GM10847 (cell line): ENCODE measurements around the gene CBX1.

Experiments
- POLR2A ChIP-seq: IDR thresholded peaks from 2 replicates; pipeline ENCODE4 v1.6.1; 2011; ENCODE audit not compliant: insufficient read length; ENCODE audit errors: extremely low read depth

CBX1 gene

GRCh38 chr17:48101012-48101720 is at the start of gene CBX1:
CBX1 (minus strand) TSS chr17:48101478; CDS start chr17:48077004, 24,474 bp downstream.
- TF ChIP-seq POLR2A, result peak; percentile 39

- no peak for TF ChIP-seq POLR2A
These were observed 49.3 kb upstream of the CBX1 start for GRCh38 chr17:48150597-48151001.

DNA sequence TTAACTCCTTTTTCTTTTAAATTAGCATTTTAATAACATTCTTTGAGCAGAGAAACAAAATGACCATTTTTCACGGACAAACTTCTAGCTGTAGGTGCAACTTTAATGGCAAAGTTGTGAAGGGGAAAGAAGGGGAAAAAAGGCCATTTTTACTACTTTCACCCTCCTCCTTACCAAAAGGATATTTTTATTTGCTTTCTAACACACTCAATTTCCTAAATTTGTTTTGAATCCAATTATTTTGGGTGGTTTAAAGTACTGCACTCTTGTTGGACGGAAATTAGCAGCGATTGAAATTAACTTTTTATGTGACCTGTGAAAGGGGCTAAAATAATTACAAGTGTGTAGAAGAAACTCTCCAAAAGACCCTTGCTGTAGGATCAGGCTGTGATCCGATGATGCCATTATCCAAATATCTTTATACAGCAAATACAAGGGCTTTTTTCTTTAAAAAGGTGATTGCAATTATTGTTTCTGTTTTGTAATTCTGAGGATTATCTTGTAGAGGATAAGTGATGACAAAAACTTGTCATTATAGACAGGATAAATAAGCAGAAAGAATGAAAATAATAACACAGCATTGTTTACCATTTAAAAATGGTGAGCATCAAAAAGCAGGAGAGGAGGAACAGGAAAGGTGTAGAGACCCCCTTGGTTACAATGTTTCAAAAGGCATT is 48.6 kb upstream of the CBX1 start:
- TF ChIP-seq POLR2A, result no peak

GRCh38 chr17:48148854-48149786 is 47.8 kb upstream of the CBX1 start:
- TF ChIP-seq POLR2A, result no peak

DNA sequence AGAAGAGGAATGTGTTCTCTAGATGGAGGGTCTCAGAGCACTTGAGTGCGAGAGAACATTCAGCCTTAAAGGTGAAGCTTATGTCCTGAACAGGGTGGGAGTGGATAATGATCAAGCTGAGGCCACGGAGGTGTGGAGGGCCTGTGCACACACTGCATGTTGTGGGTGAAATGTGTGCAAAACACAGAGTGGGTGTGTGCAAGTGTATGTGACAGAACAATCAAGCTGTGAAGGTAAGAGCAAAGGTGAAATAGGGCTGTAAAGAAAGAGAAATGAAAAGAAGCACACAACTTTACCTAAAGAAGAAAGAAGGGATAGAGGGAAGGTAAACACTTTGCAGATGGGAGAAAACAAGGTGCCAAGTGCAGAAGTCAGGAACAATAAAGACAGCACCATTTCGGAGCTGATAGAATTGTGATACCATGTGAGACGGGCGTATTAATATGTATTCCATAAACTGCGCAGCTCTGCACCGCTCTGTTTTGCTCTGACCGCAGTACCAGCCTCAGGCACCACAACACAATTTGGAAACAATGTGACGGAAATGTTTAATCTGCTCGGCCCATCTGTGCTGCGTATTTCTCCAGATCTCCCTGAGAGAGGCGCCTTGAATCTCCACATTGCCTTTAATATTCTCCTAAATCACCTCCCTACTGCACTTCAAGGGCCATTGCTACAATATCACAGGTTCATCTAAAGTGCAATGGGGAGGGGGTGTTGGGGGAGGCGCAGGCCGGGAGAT is 46.9 kb upstream of the CBX1 start:
- TF ChIP-seq POLR2A, result no peak

- no peak for TF ChIP-seq POLR2A
These were observed 43.9 kb upstream of the CBX1 start for GRCh38 chr17:48144976-48145798.

DNA sequence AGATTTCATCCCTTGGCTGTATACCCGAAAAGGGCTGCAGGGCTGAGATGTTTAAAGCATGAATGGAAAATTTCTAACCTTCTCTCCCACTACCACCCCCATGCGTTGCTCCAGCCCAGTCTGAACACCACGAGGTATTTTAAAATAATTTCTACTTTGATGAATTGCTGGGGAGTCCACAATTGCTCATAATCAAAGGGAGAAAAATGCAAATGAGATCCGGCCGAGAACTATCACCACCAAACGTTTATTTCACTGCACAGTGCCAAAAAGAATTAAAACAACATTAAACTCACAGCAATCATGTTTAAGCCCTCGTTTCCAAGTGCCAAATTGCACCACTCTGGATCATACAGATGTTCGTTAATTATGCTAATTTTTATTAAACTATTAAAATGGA is 43.0 kb upstream of the CBX1 start:
- TF ChIP-seq POLR2A, result no peak

GRCh38 chr17:48143629-48144028 is 42.4 kb upstream of the CBX1 start:
- TF ChIP-seq POLR2A, result no peak

DNA sequence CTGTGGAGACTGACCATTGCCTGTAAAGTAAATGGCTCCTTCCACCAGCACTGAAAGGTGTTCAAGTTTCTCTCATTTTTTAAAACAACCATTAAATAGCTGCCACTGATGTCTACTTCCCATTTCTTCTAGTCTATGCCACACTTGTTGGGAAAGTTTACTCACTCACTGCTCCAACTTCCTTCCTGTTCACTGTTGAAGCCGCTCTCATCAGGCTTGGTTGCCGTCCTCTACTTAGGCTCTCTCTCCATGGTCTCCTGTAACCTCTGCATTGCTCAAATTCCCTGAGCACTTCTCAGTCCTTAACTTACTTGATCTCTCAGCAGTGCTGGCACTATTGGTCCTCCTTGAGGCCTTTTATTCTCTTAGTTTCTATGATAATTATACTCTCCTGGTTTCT is 38.7 kb upstream of the CBX1 start:
- TF ChIP-seq POLR2A, result no peak

DNA sequence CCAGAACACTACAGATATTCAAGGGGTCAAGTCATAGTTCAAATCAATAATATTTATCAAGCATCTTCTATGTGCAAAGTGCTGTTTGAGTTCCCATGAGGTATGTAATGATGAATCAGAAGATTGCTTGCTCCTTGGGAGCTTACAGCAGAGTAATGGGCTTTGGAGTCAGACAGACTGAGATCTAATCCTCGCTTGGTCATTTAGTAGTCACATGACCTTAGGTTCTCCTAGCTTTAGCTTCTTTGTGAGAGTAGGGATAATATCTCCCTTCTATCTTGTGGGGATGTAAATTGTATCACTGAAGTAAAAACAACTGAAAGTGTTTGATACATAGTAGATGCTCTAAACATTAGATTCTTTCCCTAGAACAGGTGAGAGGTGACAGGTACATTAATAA is 36.4 kb upstream of the CBX1 start:
- no peak for TF ChIP-seq POLR2A

- no peak for TF ChIP-seq POLR2A
These were observed 33.7 kb upstream of the CBX1 start for GRCh38 chr17:48134912-48135480.

- TF ChIP-seq POLR2A, result no peak
These were observed 31.1 kb upstream of the CBX1 start for GRCh38 chr17:48132385-48132784.

- no peak for TF ChIP-seq POLR2A
These were observed 30.0 kb upstream of the CBX1 start for GRCh38 chr17:48131216-48131824.
